ENCODE results near the gene IL1F10.

GRCh38 chr2:113075600-113075999, 7.8 kb downstream of the IL1F10 start:
- TF ChIP-seq, protein P1, sequence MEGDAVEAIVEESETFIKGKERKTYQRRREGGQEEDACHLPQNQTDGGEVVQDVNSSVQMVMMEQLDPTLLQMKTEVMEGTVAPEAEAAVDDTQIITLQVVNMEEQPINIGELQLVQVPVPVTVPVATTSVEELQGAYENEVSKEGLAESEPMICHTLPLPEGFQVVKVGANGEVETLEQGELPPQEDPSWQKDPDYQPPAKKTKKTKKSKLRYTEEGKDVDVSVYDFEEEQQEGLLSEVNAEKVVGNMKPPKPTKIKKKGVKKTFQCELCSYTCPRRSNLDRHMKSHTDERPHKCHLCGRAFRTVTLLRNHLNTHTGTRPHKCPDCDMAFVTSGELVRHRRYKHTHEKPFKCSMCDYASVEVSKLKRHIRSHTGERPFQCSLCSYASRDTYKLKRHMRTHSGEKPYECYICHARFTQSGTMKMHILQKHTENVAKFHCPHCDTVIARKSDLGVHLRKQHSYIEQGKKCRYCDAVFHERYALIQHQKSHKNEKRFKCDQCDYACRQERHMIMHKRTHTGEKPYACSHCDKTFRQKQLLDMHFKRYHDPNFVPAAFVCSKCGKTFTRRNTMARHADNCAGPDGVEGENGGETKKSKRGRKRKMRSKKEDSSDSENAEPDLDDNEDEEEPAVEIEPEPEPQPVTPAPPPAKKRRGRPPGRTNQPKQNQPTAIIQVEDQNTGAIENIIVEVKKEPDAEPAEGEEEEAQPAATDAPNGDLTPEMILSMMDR (IDR thresholded peaks at IDR 0.05; ENCODE audit: poor library complexity, severe bottlenecking), result no peak
- TF ChIP-seq EZH2 (IDR thresholded peaks at IDR 0.05; ENCODE audit: borderline replicate concordance, insufficient read depth, low read length, poor library complexity, severe bottlenecking) (no peak), TAF1 (IDR thresholded peaks at IDR 0.05; ENCODE audit: low read depth) (no peak), POLR2AphosphoS5 (IDR thresholded peaks at IDR 0.05) (no peak), EP300 (conservative IDR thresholded peaks at IDR 0.05; ENCODE audit: poor library complexity, severe bottlenecking) (no peak), RAD21 (conservative IDR thresholded peaks at IDR 0.05) (no peak), SMC3 (conservative IDR thresholded peaks at IDR 0.05; ENCODE audit: poor library complexity) (no peak)
